GM12892 (cell line): ENCODE measurements around the gene ADGRD1.

Experiments
- POLR2A ChIP-seq: IDR thresholded peaks from 2 replicates; pipeline ENCODE4 v1.6.1; 2011; ENCODE audit warnings: low read depth, low read length, control low read depth
- TAF1 ChIP-seq: IDR thresholded peaks from 2 replicates; pipeline ENCODE4 v1.6.1; 2011; ENCODE audit warnings: low read depth, mild to moderate bottlenecking, control low read depth, low read length, borderline replicate concordance

DNA sequence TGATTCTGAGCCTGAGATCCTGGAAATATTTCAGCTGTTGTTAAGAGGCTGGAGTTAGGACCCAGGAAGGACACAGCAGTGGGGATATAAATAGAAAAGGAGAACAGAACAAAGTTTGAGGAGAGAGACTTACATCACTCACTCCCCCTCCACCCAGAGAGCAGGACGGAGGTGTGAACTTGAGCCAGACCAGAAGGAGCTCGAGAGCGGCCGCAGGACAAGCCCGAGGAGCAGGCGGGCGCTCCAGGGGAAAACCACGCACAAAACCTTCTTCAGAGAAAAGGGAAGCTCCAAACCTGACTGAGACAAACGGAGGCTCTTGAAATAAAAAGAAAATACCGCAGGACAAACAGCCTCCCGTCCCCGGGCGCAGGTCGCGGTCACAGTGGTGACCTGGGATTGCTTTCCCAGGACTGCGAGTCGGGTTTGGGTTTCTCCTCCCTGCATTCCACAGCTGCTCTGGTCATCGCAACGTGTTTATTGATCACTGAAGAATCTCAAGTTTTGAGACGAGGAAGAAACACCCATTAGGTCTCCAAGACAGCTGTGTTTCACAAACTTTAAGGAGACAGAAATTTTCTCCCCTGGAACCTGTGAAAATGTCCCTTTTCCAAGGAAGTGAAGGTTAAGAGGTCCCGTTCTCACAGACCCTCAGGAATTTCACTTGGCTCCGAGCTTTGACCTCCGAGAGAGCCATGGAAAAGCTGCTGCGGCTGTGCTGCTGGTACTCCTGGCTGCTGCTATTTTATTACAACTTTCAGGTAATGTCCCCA is at the start of gene ADGRD1:
- TF ChIP-seq TAF1 (no peak), POLR2A (no peak)
